ENCODE measurements around the gene CLCN5.

The CLCN5 gene

GRCh38 chrX:50106051-50106675 lies 183.8 kb downstream of the CLCN5 start:
- no peak overlapping the region for H3K27ac ChIP-seq (ENCODE audit: low read depth, low read length)
- no peaks in the 10 kb centered on the region for H3K27me3 ChIP-seq (ENCODE audit: control insufficient read depth, insufficient read depth, low read length)
- H3K36me3 ChIP-seq (ENCODE audit: control insufficient read depth, insufficient read depth, low read length): no peaks in the 10 kb centered on the region
- H3K9ac ChIP-seq (ENCODE audit: low read length): no peak overlapping the region
- H3K4me1 ChIP-seq (ENCODE audit: control insufficient read depth, insufficient read depth, low read length): no peaks in the 10 kb centered on the region
- no peak overlapping the region for H3K4me3 ChIP-seq (ENCODE audit: low read length)

- H3K36me3 ChIP-seq (ENCODE audit: control insufficient read depth, insufficient read depth, low read length): no peaks in the 10 kb centered on the region
- H3K4me3 ChIP-seq (ENCODE audit: low read length): no peak overlapping the region
- no peak overlapping the region for H3K9ac ChIP-seq (ENCODE audit: low read length)
- no peaks in the 10 kb centered on the region for H3K4me1 ChIP-seq (ENCODE audit: control insufficient read depth, insufficient read depth, low read length)
- no peak overlapping the region for H3K27ac ChIP-seq (ENCODE audit: low read depth, low read length)
- no peaks in the 10 kb centered on the region for H3K27me3 ChIP-seq (ENCODE audit: control insufficient read depth, insufficient read depth, low read length)
Measured at GRCh38 chrX:50107470-50107869, 185.1 kb downstream of the CLCN5 start.

GRCh38 chrX:50108264-50108663 lies 185.9 kb downstream of the CLCN5 start:
- H3K27me3 ChIP-seq (ENCODE audit: control insufficient read depth, insufficient read depth, low read length): no peaks in the 10 kb centered on the region
- H3K27ac ChIP-seq (ENCODE audit: low read depth, low read length): no peak overlapping the region
- H3K4me1 ChIP-seq (ENCODE audit: control insufficient read depth, insufficient read depth, low read length): no peaks in the 10 kb centered on the region
- H3K9ac ChIP-seq (ENCODE audit: low read length): no peak overlapping the region
- H3K36me3 ChIP-seq (ENCODE audit: control insufficient read depth, insufficient read depth, low read length): no peaks in the 10 kb centered on the region
- H3K4me3 ChIP-seq (ENCODE audit: low read length): no peak overlapping the region

GRCh38 chrX:50111742-50112141 lies 189.3 kb downstream of the CLCN5 start:
- H3K27ac ChIP-seq (ENCODE audit: low read depth, low read length): no peak overlapping the region
- H3K4me3 ChIP-seq (ENCODE audit: low read length): no peak overlapping the region
- H3K4me1 ChIP-seq (ENCODE audit: control insufficient read depth, insufficient read depth, low read length): no peaks in the 10 kb centered on the region
- H3K27me3 ChIP-seq (ENCODE audit: control insufficient read depth, insufficient read depth, low read length): no peaks in the 10 kb centered on the region
- no peaks in the 10 kb centered on the region for H3K36me3 ChIP-seq (ENCODE audit: control insufficient read depth, insufficient read depth, low read length)
- no peak overlapping the region for H3K9ac ChIP-seq (ENCODE audit: low read length)

- Histone ChIP-seq H3K36me3 (ENCODE audit: control insufficient read depth, insufficient read depth, low read length) (no peaks in the 10 kb centered on the region), H3K4me1 (ENCODE audit: control insufficient read depth, insufficient read depth, low read length) (no peaks in the 10 kb centered on the region), H3K4me3 (ENCODE audit: low read length) (no peak overlapping the region), H3K9ac (ENCODE audit: low read length) (no peak overlapping the region), H3K27ac (ENCODE audit: low read depth, low read length) (no peak overlapping the region), H3K27me3 (ENCODE audit: control insufficient read depth, insufficient read depth, low read length) (no peaks in the 10 kb centered on the region)
Measured at GRCh38 chrX:50114113-50114512, 191.7 kb downstream of the CLCN5 start.

- Histone ChIP-seq H3K4me3 (ENCODE audit: low read length) (no peak overlapping the region), H3K27ac (ENCODE audit: low read depth, low read length) (no peak overlapping the region), H3K36me3 (ENCODE audit: control insufficient read depth, insufficient read depth, low read length) (no peaks in the 10 kb centered on the region), H3K9ac (ENCODE audit: low read length) (no peak overlapping the region), H3K27me3 (ENCODE audit: control insufficient read depth, insufficient read depth, low read length) (no peaks in the 10 kb centered on the region), H3K4me1 (ENCODE audit: control insufficient read depth, insufficient read depth, low read length) (no peaks in the 10 kb centered on the region)
Measured at GRCh38 chrX:50115973-50116372, 193.6 kb downstream of the CLCN5 start.

GRCh38 chrX:50117476-50117875 lies 195.1 kb downstream of the CLCN5 start:
- Histone ChIP-seq H3K9ac (ENCODE audit: low read length) (no peak overlapping the region), H3K4me3 (ENCODE audit: low read length) (no peak overlapping the region), H3K27me3 (ENCODE audit: control insufficient read depth, insufficient read depth, low read length) (no peaks in the 10 kb centered on the region), H3K36me3 (ENCODE audit: control insufficient read depth, insufficient read depth, low read length) (no peaks in the 10 kb centered on the region), H3K4me1 (ENCODE audit: control insufficient read depth, insufficient read depth, low read length) (no peaks in the 10 kb centered on the region), H3K27ac (ENCODE audit: low read depth, low read length) (no peak overlapping the region)

GRCh38 chrX:50125480-50125879 lies 203.1 kb downstream of the CLCN5 start:
- H3K27ac ChIP-seq (ENCODE audit: low read depth, low read length): no peak overlapping the region
- no peaks in the 10 kb centered on the region for H3K4me1 ChIP-seq (ENCODE audit: control insufficient read depth, insufficient read depth, low read length)
- H3K9ac ChIP-seq (ENCODE audit: low read length): no peak overlapping the region
- no peak overlapping the region for H3K4me3 ChIP-seq (ENCODE audit: low read length)
- no peaks in the 10 kb centered on the region for H3K36me3 ChIP-seq (ENCODE audit: control insufficient read depth, insufficient read depth, low read length)
- H3K27me3 ChIP-seq (ENCODE audit: control insufficient read depth, insufficient read depth, low read length): no peaks in the 10 kb centered on the region

- H3K36me3 ChIP-seq (ENCODE audit: control insufficient read depth, insufficient read depth, low read length): no peaks in the 10 kb centered on the region
- H3K27ac ChIP-seq (ENCODE audit: low read depth, low read length): no peak overlapping the region
- no peak overlapping the region for H3K9ac ChIP-seq (ENCODE audit: low read length)
- no peak overlapping the region for H3K4me3 ChIP-seq (ENCODE audit: low read length)
- no peaks in the 10 kb centered on the region for H3K4me1 ChIP-seq (ENCODE audit: control insufficient read depth, insufficient read depth, low read length)
- no peaks in the 10 kb centered on the region for H3K27me3 ChIP-seq (ENCODE audit: control insufficient read depth, insufficient read depth, low read length)
Measured at GRCh38 chrX:50147972-50148371, 225.6 kb downstream of the CLCN5 start.

Data from rectal smooth muscle tissue (tissue), 1 donor.